ENCODE results near the gene TRIM43. TPM values are rescaled to one million over a fixed set of nuclear protein-coding genes. Genes with fewer than 3 reads are reported as not detected.
"Not testable (repeated sequence)": the region's sequence is repeated elsewhere in the genome, so short reads cannot be mapped to it uniquely, and the experiment has no call there.

TRIM43 gene
- polyA plus RNA-seq, 4 donors = not detected

DNA sequence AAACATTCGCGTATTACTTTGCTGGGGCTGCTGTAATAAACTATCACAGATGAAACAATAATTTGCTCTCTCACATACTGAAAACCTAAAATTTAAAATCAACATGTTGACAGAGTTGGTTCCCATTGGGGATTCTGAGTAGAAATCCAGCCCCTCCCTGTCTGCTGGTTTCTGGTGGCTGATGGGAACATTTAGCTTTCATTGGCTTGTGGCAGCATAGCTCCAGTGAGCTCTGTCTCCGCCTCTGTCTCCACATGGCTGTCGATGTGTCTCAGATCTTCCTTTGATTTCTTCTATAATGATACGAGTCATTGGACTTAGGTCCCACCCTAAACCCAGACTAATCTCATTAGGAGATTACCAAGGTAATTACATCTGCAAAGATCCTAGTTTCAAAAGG, 30.9 kb downstream of the TRIM43 start:
- WGBS, 3 donors = no CpG with 5 or more reads among the region's 5 CpGs
- not testable (repeated sequence) for FAIRE-seq; H3K4me1 ChIP-seq (ENCODE audit: control insufficient read depth in 3 of 3, insufficient read depth in 2 of 3, low read depth in 1 of 3, low read length in 2 of 3); H3K27ac ChIP-seq (ENCODE audit: low read depth in 1 of 3, low read length in 2 of 3); DNase-seq; H3K27me3 ChIP-seq (ENCODE audit: control insufficient read depth in 3 of 3, insufficient read depth in 3 of 3, low read length in 3 of 3); H3K9me3 ChIP-seq (ENCODE audit: control insufficient read depth in 2 of 2, insufficient read depth in 1 of 2, low read depth in 1 of 2, low read length in 1 of 2); H3K4me3 ChIP-seq (ENCODE audit: low read depth in 1 of 3, low read length in 3 of 3); H3K36me3 ChIP-seq (ENCODE audit: control insufficient read depth in 3 of 3, insufficient read depth in 2 of 3, low read depth in 1 of 3, low read length in 3 of 3)

DNA sequence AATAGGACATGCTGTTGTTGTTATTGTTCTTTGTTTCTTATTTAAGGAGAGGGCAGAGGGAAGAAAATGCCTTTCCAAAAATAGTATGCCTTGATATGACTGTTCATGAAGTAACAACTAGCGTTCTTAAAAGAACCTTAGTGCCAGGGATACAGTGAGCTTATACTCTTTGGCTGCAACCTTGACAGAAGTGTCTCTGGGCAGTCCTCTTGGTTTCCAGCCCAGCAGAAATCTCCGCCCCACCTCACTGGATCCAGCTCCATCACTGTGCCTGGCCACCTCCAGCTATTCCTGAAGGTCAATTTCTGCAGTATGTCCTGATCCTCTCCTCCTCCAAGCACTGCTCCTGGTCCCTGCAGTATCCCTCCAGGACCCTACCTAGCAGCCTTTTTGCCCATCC, 39.2 kb downstream of the TRIM43 start:
- not testable (repeated sequence) for FAIRE-seq
- no CpG with 5 or more reads among the region's 2 CpGs for WGBS, 3 donors

DNA sequence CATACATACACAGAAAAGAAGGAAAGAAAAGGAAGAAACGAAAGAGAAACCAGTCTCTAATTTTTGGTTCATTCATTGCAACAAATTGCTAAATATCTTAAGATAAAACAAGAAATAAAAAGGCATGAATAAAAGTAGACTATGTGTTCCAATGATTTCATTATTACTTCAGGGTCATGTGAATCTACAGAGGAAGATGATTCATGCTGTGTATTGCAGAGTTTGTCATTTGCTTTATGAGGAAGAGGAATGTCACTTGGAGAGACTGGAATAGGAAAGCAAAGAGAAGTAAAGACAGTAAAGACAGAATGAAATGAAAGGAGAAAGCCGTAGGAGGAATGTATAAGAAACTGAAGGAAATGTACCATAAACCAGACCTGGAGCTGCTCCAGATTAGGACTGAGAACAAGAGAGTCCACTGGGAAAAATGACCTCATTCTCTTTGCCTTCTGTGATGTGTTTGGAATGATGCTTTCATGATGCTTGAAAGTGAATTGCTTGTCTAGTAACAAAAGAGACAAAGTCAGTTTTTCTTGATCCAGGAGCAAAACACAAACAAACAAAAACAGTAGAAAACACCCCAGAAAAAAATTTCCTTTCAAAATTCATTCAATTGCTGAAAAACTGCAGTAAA, 41.9 kb downstream of the TRIM43 start:
- H3K36me3 ChIP-seq (ENCODE audit: control insufficient read depth in 3 of 3, insufficient read depth in 2 of 3, low read depth in 1 of 3, low read length in 3 of 3); H3K9me3 ChIP-seq (ENCODE audit: control insufficient read depth in 2 of 2, insufficient read depth in 1 of 2, low read depth in 1 of 2, low read length in 1 of 2); H3K27ac ChIP-seq (ENCODE audit: low read depth in 1 of 3, low read length in 2 of 3); FAIRE-seq; H3K4me1 ChIP-seq (ENCODE audit: control insufficient read depth in 3 of 3, insufficient read depth in 2 of 3, low read depth in 1 of 3, low read length in 2 of 3); DNase-seq; H3K4me3 ChIP-seq (ENCODE audit: low read depth in 1 of 3, low read length in 3 of 3); H3K27me3 ChIP-seq (ENCODE audit: control insufficient read depth in 3 of 3, insufficient read depth in 3 of 3, low read length in 3 of 3): not testable (repeated sequence)
- WGBS, 3 donors = no CpG with 5 or more reads among the region's 2 CpGs

More for the DNA sequence above, 39.2 kb downstream of the TRIM43 start:
- not testable (repeated sequence) for H3K4me1 ChIP-seq (ENCODE audit: control insufficient read depth in 3 of 3, insufficient read depth in 2 of 3, low read depth in 1 of 3, low read length in 2 of 3); H3K9me3 ChIP-seq (ENCODE audit: control insufficient read depth in 2 of 2, insufficient read depth in 1 of 2, low read depth in 1 of 2, low read length in 1 of 2); H3K36me3 ChIP-seq (ENCODE audit: control insufficient read depth in 3 of 3, insufficient read depth in 2 of 3, low read depth in 1 of 3, low read length in 3 of 3); H3K4me3 ChIP-seq (ENCODE audit: low read depth in 1 of 3, low read length in 3 of 3); H3K27ac ChIP-seq (ENCODE audit: low read depth in 1 of 3, low read length in 2 of 3); DNase-seq; H3K27me3 ChIP-seq (ENCODE audit: control insufficient read depth in 3 of 3, insufficient read depth in 3 of 3, low read length in 3 of 3)

DNA sequence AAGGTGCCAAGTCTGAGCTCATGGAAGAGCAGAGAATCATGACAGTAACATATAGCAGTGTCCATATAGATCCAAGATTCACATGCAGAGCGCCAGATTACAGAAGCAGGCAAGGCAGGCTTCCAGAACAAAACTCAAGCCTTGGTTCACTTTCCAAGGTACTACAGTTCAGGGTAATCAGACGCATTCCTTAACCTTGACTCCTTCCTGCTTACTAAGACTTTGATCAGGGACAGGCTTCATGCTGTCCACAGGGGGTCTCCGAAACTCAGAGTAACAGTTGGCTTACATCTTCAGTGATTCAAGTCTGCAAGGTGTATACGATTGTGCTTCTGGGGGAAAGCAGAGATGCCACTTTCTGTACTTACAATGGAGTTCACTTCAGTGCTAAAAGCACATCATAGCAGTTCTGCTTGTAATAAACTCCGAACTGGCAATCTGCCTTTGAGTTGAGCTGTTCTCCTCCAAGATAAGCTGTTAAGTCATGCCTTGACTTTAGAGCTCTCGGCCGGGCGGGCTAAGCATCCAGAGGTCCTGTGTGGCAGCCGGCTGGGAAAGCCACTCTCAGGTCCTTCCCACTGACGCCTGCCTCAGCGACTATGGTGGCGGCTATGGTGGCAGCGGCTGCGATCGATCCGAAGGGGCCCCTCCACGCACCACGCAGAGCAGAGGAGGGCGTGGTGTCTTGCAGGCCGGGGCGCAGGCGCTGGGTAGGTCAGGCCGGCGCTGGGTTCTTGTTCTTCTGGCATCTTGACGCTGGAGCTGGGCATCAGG, 48.9 kb downstream of the TRIM43 start:
- H3K27me3 ChIP-seq (ENCODE audit: control insufficient read depth in 3 of 3, insufficient read depth in 3 of 3, low read length in 3 of 3); H3K27ac ChIP-seq (ENCODE audit: low read depth in 1 of 3, low read length in 2 of 3); H3K9me3 ChIP-seq (ENCODE audit: control insufficient read depth in 2 of 2, insufficient read depth in 1 of 2, low read depth in 1 of 2, low read length in 1 of 2); H3K4me3 ChIP-seq (ENCODE audit: low read depth in 1 of 3, low read length in 3 of 3); DNase-seq; FAIRE-seq; H3K36me3 ChIP-seq (ENCODE audit: control insufficient read depth in 3 of 3, insufficient read depth in 2 of 3, low read depth in 1 of 3, low read length in 3 of 3); H3K4me1 ChIP-seq (ENCODE audit: control insufficient read depth in 3 of 3, insufficient read depth in 2 of 3, low read depth in 1 of 3, low read length in 2 of 3): not testable (repeated sequence)
- WGBS, 3 donors = 4 to 56% (median 26%) methylated on average over 2 of the region's 25 CpGs

DNA sequence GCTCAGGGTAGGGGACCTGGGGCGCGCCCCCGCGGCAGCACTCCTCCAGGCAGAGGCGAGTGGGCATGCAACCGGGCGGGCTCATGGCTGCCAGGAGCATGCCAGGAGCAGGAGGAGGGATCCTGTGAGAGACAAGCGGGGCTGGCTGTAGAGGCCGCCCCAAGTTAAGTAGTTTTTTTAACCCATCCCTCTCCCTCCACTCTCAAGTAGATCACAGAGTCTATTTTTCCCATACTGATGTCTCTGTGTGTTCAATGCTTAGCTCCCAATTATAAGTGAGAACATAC, 49.4 kb downstream of the TRIM43 start:
- no CpG with 5 or more reads among the region's 9 CpGs for WGBS, 3 donors
- not testable (repeated sequence) for H3K4me1 ChIP-seq (ENCODE audit: control insufficient read depth in 3 of 3, insufficient read depth in 2 of 3, low read depth in 1 of 3, low read length in 2 of 3); H3K36me3 ChIP-seq (ENCODE audit: control insufficient read depth in 3 of 3, insufficient read depth in 2 of 3, low read depth in 1 of 3, low read length in 3 of 3); DNase-seq; H3K27ac ChIP-seq (ENCODE audit: low read depth in 1 of 3, low read length in 2 of 3); FAIRE-seq; H3K4me3 ChIP-seq (ENCODE audit: low read depth in 1 of 3, low read length in 3 of 3); H3K9me3 ChIP-seq (ENCODE audit: control insufficient read depth in 2 of 2, insufficient read depth in 1 of 2, low read depth in 1 of 2, low read length in 1 of 2); H3K27me3 ChIP-seq (ENCODE audit: control insufficient read depth in 3 of 3, insufficient read depth in 3 of 3, low read length in 3 of 3)

DNA sequence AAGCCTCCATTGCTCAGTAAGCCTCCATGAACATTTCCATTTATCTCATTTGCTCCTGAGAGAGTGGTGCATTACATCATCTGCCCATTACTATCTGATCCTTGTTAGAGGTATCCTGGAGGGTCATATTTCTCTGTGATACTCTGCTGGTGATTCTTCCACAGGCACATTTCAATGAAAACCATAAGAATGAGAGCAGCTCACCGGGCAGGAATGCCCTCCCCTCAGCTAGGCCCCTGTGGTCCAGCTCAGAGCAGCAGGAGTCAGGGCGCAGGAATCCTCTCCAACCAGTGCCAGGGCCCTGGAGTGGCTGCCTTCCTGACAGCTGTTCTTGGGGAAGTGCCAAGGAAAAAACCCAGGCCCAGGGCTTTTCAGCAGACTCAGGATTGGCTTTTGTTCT, 50.0 kb downstream of the TRIM43 start:
- H3K9me3 ChIP-seq (ENCODE audit: control insufficient read depth in 2 of 2, insufficient read depth in 1 of 2, low read depth in 1 of 2, low read length in 1 of 2); FAIRE-seq; H3K27me3 ChIP-seq (ENCODE audit: control insufficient read depth in 3 of 3, insufficient read depth in 3 of 3, low read length in 3 of 3); H3K27ac ChIP-seq (ENCODE audit: low read depth in 1 of 3, low read length in 2 of 3); H3K4me3 ChIP-seq (ENCODE audit: low read depth in 1 of 3, low read length in 3 of 3); H3K36me3 ChIP-seq (ENCODE audit: control insufficient read depth in 3 of 3, insufficient read depth in 2 of 3, low read depth in 1 of 3, low read length in 3 of 3); H3K4me1 ChIP-seq (ENCODE audit: control insufficient read depth in 3 of 3, insufficient read depth in 2 of 3, low read depth in 1 of 3, low read length in 2 of 3); DNase-seq: not testable (repeated sequence)
- WGBS, 3 donors = 20% methylated on average over 1 of the region's 2 CpGs; no CpG with 5 or more reads in 2 of the 3 donors

DNA sequence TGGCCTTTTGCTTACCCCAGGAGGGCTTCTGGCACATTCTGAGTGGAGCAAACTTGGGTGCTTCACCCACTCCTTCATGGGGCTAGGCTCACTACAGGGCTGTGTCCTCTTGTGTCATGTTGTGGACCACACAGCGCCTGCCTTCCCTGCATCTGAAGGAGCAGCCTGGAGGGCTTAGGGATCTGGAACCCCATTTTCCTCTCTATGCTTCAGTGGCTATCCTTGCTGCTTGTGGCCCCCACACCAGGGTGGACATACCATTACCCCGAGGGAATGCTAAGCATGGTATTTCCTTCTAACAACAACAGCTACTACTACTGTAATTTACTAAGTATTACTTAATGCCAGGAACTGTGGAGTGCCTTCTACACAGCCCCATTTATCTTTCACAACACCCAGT, 50.6 kb downstream of the TRIM43 start:
- 97 to 100% (median 100%) methylated on average over 1 to 2 of the region's 2 CpGs for WGBS, 3 donors
- not testable (repeated sequence) for FAIRE-seq; H3K36me3 ChIP-seq (ENCODE audit: control insufficient read depth in 3 of 3, insufficient read depth in 2 of 3, low read depth in 1 of 3, low read length in 3 of 3); H3K27me3 ChIP-seq (ENCODE audit: control insufficient read depth in 3 of 3, insufficient read depth in 3 of 3, low read length in 3 of 3); H3K27ac ChIP-seq (ENCODE audit: low read depth in 1 of 3, low read length in 2 of 3); H3K4me3 ChIP-seq (ENCODE audit: low read depth in 1 of 3, low read length in 3 of 3); H3K4me1 ChIP-seq (ENCODE audit: control insufficient read depth in 3 of 3, insufficient read depth in 2 of 3, low read depth in 1 of 3, low read length in 2 of 3); DNase-seq; H3K9me3 ChIP-seq (ENCODE audit: control insufficient read depth in 2 of 2, insufficient read depth in 1 of 2, low read depth in 1 of 2, low read length in 1 of 2)

DNA sequence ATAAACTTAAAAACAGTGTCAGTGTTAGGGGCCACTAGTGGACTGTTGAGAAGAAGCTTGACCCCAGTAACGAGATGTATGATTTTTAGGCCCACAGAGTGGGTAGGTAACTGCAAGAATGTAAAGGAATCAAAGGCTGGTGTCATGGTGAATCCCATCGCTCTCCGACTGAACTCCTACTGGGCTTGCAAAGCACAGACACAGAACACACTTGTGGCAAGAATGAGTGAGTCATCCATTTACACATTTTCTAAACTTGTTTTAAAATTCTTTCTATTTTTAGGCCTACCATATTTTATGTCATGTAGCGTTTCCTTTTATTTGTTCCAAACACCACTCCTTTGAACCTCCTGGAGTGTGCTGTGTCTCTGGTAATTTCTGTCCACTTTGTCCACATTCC, 51.1 kb downstream of the TRIM43 start:
- not testable (repeated sequence) for H3K9me3 ChIP-seq (ENCODE audit: control insufficient read depth in 2 of 2, insufficient read depth in 1 of 2, low read depth in 1 of 2, low read length in 1 of 2); H3K36me3 ChIP-seq (ENCODE audit: control insufficient read depth in 3 of 3, insufficient read depth in 2 of 3, low read depth in 1 of 3, low read length in 3 of 3); H3K27me3 ChIP-seq (ENCODE audit: control insufficient read depth in 3 of 3, insufficient read depth in 3 of 3, low read length in 3 of 3); H3K4me3 ChIP-seq (ENCODE audit: low read depth in 1 of 3, low read length in 3 of 3); H3K27ac ChIP-seq (ENCODE audit: low read depth in 1 of 3, low read length in 2 of 3); FAIRE-seq; H3K4me1 ChIP-seq (ENCODE audit: control insufficient read depth in 3 of 3, insufficient read depth in 2 of 3, low read depth in 1 of 3, low read length in 2 of 3); DNase-seq
- 71 to 100% (median 85%) methylated on average over 1 of the region's 4 CpGs for WGBS, 3 donors

DNA sequence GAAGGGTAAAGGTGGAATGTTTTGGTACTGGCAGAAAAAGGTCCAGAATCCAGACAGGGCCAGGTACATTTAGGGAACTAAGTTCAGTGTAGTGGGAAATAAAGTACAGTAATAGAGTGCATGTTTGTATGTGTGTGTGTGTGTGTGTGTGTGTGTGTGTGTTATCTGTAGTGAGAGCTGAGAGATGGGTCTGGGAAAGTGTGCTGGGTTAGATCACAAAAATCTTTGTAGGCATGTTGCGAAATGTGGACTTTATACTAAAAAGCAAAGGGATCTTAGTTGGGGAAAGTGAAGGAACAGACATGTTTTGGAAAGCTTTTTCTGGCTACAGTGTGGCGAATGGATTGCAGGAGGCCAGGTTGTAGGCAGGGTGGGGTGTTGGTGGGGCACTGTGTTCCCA, 53.5 kb downstream of the TRIM43 start:
- H3K4me1 ChIP-seq (ENCODE audit: control insufficient read depth in 3 of 3, insufficient read depth in 2 of 3, low read depth in 1 of 3, low read length in 2 of 3); H3K4me3 ChIP-seq (ENCODE audit: low read depth in 1 of 3, low read length in 3 of 3); H3K27me3 ChIP-seq (ENCODE audit: control insufficient read depth in 3 of 3, insufficient read depth in 3 of 3, low read length in 3 of 3); FAIRE-seq; DNase-seq; H3K36me3 ChIP-seq (ENCODE audit: control insufficient read depth in 3 of 3, insufficient read depth in 2 of 3, low read depth in 1 of 3, low read length in 3 of 3); H3K9me3 ChIP-seq (ENCODE audit: control insufficient read depth in 2 of 2, insufficient read depth in 1 of 2, low read depth in 1 of 2, low read length in 1 of 2); H3K27ac ChIP-seq (ENCODE audit: low read depth in 1 of 3, low read length in 2 of 3): not testable (repeated sequence)
- WGBS, 3 donors = no CpG with 5 or more reads among the region's 2 CpGs

All from small intestine (tissue), 7 donors.